Non-pigmented ciliary epithelial cell (primary cell): ENCODE measurements around the gene OR5T1.

ENCODE experiments used
- DNase-seq: peaks from one replicate; pipeline ENCODE4 v3.0.0-alpha.2; 2010; ENCODE audit warnings: low read depth

Gene OR5T1

GRCh38 chr11:56273854-56274253 is at the start of gene OR5T1:
Gene OR5T1 (plus strand): TSS chr11:56274154. CDS start chr11:56275639, 1,485 bp downstream.
- DNase-seq, result no peak

- no peak for DNase-seq
These were observed 39.8 kb upstream of the OR5T1 start, which contains the start of gene OR5T2 for GRCh38 chr11:56234155-56234554. Gene OR5T2 (minus strand): TSS chr11:56234255. CDS start chr11:56233062, 1,193 bp downstream.

DNA sequence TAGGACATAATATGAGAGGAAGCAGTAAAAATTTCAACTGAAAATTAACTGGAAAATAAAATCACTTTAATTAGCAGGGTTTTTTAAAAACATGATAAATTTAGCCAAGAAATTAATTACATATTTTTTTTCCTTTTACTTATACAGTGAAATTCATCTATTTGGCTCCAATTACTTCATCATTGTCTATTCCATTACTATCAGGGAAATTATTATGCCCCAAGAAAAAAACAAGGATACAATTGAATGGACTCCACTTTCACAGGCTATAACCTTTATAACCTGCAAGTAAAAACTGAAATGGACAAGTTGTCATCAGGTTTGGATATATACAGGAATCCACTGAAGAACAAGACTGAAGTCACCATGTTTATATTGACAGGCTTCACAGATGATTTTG is 22.0 kb upstream of the OR5T1 start, which contains the start of gene OR5T3:
OR5T3 (plus strand) TSS at position 301 of the 400 bp plus-strand sequence; CDS start at position 301, 0 bp downstream.
- no peak for DNase-seq

DNA sequence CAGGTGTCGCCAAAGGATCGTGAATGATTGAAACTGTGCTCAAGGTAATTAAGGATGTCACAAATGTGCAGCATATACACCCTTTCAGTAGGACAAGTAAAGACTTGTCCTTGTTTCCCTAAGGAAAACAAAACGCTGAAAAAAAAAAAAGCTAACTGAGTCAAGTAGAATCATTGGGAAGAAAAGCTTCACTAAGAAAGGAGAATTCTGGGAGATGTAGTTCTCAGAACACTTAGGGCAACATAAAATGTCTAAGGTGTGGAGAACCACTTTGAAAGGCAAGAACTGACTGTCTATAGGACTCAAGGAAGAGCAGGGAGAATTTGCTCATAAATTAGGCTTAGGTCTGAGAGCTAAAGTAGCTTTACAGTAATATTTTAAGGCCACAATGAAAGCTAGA is 2.9 kb upstream of the OR5T1 start:
- no peak for DNase-seq

DNA sequence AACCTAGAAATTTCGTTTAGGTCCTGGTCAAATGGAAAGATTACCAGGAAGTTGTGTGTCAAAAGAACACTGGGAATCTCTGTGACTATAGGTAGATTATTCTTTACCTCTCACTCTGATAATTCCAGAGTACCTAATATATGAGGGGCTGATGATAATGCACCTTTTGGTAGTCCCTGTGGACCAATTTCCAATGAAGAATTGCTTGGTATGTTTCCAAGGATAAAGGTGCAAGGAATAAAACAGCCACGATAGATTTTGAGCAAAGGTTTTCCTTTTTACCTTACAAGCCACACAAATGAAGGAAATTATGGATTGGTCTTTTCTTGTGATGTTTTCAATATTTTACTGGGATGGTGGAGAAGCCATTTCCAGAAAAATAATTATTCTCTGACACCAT is 18.2 kb downstream of the OR5T1 start, which contains the start of gene OR8H1:
OR8H1 (minus strand) TSS at position 101 of the 400 bp plus-strand sequence. CDS start 1,192 bp downstream, outside the sequence.
- no peak for DNase-seq

DNA sequence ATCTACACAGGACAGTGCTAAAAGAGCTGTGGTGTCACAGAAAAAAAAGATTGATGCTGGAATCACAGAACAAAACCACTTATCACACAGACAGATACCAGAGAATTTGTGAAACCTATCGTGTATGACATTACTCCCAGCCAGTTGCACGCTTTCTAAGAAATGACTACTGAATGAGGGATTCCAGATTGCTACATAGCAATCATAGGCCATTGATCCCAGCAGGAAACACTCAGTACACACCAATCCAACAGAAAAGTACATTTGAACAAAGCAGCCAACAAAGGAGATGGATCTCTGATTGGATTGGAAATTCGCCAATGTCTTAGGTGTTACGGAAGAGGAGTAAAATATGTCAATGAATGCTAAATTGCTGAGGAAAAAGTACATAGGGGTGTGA is 22.9 kb downstream of the OR5T1 start:
- DNase-seq, result no peak

DNA sequence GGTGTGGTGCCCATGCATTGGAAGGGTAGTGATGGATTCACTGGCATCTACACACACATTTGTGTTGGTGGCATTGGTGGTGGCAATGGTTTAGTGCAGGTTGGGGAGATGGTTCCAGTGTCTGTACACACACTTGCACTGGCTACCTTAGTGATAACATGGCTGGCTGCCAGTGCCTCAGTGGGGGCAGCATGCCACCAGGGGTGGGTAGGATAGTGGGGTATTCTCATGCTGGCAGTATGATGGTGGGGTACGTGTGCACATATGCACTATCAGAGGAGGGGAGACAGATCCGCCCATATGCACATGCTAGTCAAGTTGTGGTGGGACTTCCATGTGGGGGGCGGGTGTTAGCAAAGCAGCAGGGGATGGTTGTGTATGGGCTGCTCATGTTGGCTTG is 33.9 kb downstream of the OR5T1 start:
- no peak for DNase-seq

- DNase-seq, result no peak
These were observed 40.9 kb downstream of the OR5T1 start, which contains the start of gene OR8K3 for GRCh38 chr11:56314844-56315243. Gene OR8K3 (plus strand): TSS chr11:56315144. CDS start chr11:56318307, 3,163 bp downstream.
